HG03354 (cell line): Measurements from ENCODE around the gene TEX9.
A peak's percentile ranks its signal among the peaks of the same experiment; 100 is the strongest.
"Not testable (repeated sequence)": the region's sequence is repeated elsewhere in the genome, so short reads cannot be mapped to it uniquely, and the experiment has no call there.

Experiments used
- ATAC-seq: cut with Tn5 transposase; IDR thresholded peaks from one replicate; pipeline ENCODE4 v1.9.1; 2021; ENCODE audit warnings: mild to moderate bottlenecking; ENCODE audit not compliant: unreplicated experiment, poor library complexity, severe bottlenecking

TEX9 gene

DNA sequence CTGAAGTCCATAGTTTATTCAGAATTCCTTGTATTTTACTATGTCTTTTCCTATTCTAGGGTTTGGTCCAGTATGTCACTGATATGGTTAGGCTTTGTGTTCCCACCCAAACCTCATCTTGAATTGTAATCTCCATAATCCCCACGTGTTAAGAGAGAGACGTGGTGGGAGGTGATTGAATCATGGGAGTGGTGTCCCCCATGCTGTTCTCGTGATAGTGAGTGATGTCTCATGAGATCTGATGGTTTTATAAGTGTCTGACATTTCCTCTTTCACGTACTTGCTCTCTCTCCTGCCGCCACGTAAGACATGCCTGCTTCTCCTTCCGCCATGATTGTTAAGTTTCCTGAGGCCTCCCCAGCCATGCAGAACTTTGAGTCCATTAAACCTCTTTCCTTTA, 6.6 kb upstream of the TEX9 start:
- no peak for ATAC-seq

DNA sequence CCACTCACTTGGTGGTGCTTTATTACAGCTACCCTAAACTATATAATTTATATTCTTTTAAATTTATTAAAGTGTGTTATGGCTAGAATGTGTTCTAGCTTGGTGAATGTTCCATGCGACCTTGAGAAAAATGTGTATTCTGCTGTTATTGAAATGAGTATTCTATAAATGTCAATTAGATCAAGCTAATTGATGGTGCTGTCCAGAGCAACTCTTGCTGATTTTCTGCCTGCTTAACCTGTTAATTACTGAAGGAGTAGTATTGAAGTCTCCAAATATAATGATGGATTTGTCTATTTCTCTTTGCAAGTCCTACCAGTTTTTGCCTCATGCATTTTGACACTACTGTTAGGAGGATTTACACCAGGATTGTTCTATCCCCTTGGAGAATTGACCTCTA, 3.2 kb upstream of the TEX9 start:
- ATAC-seq: no peak

DNA sequence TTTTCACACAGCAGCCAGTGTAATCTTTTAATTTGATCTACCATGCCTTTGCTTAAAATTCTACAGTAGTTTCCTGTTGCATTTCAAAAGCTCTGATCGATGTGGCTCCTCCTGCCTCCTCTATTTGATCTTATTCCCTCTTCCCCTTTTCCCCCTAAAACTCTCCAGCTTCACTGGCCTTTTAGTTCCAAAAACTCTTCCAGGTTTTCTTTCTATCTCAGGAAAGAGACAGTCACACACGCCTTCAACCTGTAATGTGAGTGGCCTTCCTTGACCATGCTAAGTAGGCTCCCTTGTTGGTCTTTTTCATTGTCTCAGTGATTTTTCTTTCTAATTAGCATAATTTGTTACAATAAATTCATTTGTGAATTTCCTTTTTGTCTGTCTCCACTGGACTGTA, 985 bp downstream of the TEX9 start:
- no peak for ATAC-seq

DNA sequence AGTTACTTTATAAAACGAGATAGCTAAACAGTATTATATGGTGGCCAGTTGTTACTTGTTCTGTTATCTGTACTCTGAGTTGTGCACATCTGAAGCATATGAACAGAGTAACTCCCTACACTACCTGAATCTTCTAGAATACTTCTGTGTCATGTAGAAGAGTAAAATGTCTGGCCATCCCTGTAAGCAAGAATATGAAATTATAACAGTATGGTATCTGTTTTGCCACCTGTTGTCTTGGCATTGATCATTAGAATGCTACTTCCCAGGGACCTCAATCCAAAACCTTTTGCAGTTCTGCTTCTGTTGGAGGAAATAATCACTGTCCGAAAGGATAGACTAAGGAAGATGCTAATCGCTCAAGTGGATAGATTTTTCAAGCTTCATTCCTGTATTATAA, 1.9 kb downstream of the TEX9 start:
- no peak for ATAC-seq

DNA sequence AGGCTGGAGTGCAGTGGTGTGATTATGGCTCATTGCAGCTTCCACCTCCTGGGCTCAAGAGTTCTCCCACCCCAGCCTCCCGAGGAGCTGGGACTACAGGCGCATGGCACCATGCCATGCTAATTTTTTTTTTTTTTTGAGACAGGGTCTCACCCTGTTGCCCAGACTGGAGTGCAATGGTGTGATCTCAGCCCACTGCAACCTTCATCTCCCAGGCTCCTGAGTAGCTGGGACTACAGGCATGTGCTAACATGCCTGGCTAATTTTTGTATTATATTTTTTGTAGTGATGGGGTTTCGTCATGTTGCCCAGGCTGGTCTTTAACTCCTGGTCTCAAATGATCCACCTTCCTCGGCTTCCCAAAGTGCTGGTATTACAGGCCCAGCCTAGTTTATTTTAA, 4.0 kb downstream of the TEX9 start:
- ATAC-seq: no peak

DNA sequence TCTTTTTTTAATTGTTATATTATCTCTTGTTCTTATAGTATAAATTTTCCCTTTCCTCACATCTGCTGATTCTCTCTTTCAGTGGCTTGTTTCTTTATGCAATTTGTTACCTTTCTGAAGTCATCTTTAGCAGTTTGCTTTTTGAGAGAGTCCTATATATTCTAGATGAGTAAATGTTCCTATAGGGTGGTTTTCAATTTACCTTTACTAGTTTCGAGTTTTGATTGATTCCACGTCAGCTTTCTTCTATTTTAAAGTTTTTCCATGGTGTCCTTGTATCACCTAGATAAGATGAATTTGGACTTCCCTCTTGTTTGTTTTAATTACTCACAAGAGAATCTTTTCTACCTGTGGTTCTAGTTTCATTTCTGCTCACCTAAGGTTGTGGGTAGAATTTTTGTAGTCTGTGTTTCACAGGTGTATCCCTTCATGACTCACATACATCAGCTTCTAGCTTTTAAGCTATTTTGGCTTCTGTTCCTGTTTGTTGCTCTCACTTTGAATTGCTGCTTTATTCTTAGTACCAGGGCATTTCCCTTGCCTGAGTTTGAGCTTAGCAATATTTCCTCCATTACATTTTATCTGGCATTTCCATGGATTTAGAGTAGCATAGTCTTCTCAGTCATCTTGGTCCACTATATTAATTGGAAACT, 6.4 kb downstream of the TEX9 start:
- peak; percentile 91 for ATAC-seq

DNA sequence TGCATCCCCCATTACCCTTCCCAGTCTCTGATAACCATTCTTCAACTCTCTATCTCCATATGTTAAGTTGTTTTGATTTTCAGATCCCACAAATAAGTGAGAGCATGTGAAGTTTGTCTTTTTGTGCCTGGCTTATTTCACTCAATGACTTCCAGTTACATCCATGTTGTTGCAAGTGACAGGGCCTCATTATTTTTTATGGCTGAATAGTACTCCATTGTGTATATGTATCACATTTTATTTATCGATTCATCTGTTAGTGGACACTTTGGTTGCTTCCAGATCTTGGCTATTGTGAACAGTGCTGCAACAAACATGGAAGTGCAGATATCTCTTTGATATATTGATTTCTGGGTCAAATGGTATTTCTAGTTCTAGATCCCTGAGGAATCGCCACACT, 9.5 kb downstream of the TEX9 start:
- ATAC-seq: not testable (repeated sequence)

DNA sequence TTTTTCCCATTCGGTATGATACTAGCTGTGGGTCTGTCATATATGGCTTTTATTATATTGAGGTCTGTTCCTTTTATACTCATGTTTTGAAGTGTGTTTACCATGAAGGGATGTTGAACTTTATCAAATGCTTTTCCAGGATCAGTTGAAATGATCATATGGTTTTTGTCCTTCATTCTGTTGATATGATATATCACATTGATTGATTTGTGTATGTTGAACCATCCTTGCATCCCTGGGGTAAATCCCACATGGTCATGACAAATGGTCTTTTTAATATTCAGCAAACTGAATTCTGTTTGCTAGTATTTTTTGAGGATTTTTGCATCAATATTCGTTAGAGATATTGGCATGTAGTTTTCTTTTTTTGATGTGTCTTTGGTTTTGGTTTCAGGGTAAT, 12.6 kb downstream of the TEX9 start:
- ATAC-seq: not testable (repeated sequence)

DNA sequence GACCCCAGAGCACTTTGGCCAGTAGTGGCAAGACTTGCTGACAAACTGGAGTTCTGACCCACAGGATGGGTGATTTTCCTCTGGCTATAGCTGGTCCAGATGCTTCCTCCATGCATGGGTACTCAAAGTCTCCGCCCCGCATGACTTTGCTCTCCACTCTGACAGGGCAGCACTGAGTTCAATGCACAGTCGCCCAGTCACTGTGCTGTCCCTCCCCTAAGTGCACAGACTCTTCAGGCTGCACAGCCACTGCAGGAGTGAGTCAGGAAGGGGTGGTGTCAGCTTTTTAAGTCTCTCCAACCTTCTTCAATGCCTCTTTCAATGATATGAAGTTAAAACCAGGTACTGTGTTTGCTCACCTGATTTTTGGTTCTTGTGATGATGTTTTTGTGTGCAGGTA, 17.8 kb downstream of the TEX9 start:
- no peak for ATAC-seq

DNA sequence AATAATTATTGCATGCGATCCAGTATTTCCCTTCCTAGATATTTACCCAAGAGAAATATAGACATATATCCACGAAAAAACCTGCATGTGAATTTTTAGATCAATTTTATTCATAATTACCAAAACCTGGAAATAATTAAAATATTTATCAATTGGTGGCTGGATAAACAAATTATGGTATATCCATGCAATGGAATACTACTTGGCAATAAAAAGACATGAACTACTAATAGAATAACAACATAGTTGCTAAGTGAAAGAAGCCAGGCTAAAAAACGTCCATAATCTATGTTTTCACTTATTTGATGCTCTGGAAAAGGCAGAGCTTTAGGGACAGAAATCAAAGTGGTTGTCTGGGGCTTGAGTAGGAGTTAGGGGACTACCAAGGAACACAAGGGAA, 20.7 kb downstream of the TEX9 start:
- ATAC-seq: no peak

DNA sequence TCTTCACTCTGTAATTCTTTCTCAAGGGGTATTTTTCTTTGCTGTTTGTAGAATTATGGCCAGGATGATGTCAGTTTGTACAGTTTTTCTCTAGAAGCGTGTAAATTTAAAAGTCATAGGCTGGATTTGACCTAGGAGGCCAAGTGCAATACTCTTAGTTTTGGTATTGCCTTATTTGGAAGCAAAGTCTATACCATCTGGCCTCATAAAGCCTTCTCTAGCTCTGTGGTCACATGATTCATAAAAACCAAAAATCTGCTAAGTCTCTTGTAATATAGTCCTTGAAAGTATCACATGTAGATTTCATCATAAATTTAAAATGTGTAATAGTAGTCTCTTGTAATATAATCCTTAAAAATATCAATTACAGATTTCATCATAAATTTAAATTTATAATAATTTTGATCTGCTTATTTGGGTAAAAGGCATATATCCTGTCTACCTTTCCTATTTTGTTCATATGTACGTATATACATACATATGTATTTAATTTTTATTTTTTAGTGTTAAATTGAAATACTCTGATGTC, 25.6 kb downstream of the TEX9 start:
- no peak for ATAC-seq

DNA sequence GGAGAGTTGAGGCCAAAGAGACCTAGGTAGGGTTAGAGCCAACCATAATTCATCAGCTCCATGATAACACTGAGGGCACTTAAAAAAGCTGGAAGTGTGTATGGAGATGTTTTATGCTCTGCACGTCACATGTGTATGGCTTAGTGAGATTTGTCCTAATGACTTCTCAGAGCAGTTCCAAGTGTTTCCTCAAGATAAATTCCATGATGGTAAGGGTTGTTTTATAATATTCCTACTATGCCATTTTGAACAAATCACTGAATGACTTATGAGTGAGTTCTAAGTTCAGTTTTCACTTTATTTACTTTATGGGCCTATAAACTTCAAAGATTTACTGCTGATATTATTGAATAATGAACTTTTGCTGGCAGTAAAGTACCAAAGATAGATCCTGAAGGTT, 28.1 kb downstream of the TEX9 start:
- ATAC-seq: no peak

DNA sequence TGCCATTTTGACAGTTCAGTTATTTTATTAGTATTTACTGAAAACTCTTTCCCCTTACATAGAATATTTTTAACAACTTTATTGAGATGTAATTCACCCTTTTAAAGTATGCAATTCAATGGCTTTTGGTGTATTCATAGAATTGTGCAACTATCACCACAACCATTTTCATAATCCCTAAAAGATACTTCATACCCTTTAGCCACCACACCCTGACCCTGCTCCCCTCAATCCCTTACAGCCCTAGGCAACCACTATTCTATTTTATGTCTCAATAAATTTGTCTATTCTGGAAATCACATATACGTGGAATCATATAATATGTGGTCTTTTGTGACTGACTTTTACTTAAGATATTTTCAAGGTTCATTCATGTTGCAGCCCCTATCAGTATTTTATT, 29.7 kb downstream of the TEX9 start:
- no peak for ATAC-seq

DNA sequence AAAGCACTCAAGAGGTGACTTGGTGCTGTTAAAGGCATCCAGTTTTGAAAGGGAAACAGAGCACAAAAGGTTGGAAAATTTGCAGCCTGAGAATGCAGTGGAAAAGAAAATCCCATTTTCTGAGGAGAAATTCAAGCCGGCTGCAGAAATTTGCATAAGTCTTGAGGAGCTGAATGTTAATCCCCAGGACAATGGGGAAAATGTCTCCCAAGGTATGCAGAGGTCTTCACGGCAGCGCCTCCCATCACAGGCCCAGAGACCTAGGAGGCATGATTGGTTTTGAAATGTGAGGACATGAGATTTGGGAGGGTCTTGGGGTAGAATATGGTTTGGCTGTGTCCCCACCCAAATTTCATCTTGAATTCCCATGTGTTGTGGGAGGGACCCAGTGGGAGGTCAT, 32.1 kb downstream of the TEX9 start:
- ATAC-seq: not testable (repeated sequence)

DNA sequence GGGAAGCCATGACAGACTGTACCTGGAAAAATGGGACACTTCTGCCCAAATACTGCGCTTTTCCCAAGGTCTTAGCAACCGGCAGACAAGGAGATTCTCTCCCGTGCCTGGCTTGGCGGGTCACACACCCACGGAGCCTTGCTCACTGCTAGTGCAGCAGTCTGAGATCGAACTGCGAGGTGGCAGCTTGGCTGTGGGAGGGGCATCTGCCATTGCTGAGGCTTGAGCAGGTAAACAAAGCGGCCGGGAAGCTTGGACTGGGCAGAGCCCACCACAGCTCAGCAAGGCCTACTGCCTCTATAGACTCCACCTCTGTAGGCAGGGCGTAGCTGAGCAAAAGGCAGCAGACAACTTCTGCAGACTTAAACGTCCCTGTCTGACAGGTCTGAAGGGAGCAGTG, 34.0 kb downstream of the TEX9 start:
- not testable (repeated sequence) for ATAC-seq

DNA sequence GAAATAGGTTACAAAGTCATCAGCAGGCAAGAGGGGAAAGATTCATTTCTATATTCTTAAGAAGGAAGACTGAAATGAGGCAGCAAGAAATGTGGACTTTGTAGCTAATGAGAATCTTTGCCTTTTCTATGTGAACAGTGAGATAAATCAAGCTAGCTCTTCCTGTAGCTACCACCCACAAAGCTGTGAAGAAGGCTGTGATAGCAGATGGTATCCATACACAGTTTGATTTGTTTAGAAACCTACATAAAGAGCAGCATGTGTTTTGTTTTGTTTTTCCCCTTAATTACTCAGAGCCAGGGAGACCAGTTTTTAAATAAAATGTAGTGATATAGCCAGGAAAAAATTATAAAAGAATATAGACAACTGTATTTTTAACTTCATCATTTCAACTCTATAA, 45.5 kb downstream of the TEX9 start:
- ATAC-seq: no peak

DNA sequence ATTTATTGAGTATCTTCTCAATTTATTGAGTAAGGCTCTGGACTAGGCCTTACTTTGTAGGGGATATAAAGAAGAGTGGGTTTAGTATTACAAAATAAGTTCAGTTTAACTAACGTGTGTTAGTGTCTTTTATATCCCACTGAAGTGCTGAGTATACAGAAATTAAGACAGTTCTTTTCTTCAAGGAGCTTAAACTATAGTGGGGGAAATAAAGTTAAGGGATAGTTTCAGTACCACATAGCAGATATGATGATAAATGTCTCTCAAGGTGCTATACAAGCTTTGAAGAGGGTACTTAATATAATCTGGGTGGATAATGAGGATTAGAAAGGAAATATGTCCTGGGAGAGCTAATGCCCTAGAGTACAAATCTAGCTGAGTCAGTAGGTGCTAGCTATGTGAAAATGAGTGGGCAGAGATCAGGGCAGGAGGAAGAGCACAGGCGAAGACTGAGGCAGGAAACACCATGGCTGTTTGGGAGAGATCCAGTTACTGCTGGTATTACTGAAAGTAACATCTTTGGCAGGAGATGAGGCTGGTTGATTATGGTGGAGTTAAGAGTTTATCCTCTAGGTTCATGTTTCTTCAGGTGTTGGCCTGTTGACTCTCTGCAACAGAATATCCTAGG, 46.0 kb downstream of the TEX9 start:
- no peak for ATAC-seq

DNA sequence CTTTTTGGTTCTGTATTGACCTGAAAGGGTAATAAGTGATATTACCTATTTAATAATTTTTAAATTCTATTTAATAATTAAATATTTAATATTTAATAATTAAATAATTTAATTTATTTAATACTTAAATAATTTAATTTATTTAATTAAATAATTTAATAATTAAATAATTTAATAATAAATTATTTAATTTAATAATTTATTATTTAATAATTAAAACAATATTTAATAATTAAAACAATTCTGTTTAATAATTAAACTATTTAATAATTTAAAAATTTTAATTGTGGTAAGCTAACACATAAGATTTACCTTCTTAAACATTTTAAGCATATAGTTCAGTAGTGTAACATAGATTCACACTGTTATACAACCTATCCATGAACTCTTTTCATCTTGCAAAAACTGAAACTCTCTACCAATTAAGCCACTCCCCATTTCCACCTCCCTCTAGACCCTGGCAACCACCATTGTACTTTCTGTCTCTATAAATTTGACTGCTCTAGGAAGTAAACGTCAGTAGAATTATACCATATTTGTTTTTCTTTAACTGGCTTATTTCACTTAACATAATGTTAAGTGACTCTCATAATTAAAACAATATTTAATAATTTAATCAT, 48.0 kb downstream of the TEX9 start:
- not testable (repeated sequence) for ATAC-seq

DNA sequence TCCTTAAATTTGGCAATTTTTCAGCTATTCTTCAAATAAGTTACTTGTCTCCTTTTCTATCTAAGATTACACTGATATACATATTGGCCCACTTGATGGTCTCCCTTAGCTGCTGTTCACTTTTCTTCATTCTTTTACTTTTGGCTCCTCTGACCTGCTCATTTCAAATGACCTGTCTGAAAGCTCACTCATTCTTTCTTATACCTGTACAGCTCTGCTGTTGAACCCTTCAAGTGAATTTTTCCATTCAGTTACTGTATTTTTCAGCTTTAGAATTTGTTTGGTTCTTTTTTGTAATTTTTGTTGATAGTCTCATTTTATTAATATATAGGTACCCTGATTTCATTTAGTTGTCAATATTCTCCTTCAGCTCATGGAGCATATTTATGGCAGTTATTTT, 60.0 kb downstream of the TEX9 start:
- ATAC-seq: no peak

DNA sequence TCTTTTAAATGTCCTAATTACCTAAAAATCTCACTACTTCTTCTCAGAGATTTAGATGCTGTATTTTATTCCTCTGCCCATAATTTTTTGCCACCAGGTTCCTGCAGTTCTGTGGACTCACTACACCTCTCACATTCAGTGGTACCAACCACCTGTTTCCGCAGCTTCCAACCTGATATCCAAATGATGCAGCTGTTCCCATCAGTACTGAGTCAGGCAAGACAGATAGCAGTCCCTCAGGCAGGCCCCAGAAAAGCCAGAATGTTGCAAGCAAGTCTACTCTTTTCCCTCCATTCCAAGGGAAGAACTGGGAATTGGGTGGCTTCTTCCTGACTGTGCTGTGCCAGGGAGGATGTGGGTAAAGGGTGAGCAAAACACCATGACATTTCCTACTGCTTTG, 60.8 kb downstream of the TEX9 start:
- ATAC-seq: no peak

DNA sequence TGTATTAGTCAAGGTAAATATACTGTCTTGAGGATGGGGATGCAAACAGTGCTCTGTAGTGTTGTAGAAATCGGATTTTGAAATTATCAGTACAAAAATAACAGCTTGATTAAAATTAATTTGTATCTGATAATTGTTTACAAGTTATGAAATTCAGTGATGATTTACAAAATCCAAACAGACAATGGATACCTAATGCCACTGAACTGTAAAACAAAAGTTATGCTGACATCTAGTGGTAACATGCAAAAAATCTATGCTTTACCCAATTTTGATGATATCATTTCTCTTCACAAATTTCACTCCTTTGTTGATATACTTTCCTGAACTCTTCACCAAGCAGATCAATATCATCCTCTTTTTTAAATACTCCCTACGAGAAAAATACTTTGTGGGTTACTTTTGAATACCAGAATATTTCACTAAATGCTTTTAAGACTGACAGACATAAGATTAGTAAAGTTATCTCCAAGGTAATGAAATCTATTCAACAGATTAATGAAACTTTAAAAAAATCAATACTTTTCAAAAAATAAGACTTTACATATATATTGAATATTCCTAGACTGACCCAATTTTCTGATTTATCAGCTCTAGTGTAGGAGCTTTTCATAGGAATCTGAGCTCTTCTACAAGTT, 63.7 kb downstream of the TEX9 start:
- ATAC-seq: peak; percentile 59
